GM12872 (cell line): ENCODE measurements around the gene STH.

Source experiments
- CTCF ChIP-seq: IDR thresholded peaks from 3 replicates; pipeline ENCODE4 v1.5.1; 2011; ENCODE audit warnings: low read depth, mild to moderate bottlenecking, low read length, moderate library complexity; ENCODE audit not compliant: insufficient read depth

The STH gene

GRCh38 chr17:45987706-45988105, 11.3 kb upstream of the STH start:
- TF ChIP-seq CTCF, result no peak

- TF ChIP-seq CTCF, result no peak
Observed at GRCh38 chr17:45989759-45990158, 9.3 kb upstream of the STH start.

- no peak for TF ChIP-seq CTCF
Observed at GRCh38 chr17:45990886-45991285, 8.2 kb upstream of the STH start.

GRCh38 chr17:45991341-45991740, 7.7 kb upstream of the STH start:
- no peak for TF ChIP-seq CTCF

- TF ChIP-seq CTCF, result no peak
Observed at GRCh38 chr17:45992175-45992574, 6.9 kb upstream of the STH start.

- no peak for TF ChIP-seq CTCF
Observed at GRCh38 chr17:45992904-45993303, 6.1 kb upstream of the STH start.

GRCh38 chr17:45993962-45994627, 5.0 kb upstream of the STH start:
- TF ChIP-seq CTCF, result no peak

GRCh38 chr17:45994987-45995386, 4.1 kb upstream of the STH start:
- TF ChIP-seq CTCF, result no peak
